Measurements from ENCODE around the gene CYBA. TPM values are rescaled to one million over a fixed set of nuclear protein-coding genes. Genes with fewer than 3 reads are reported as not detected.
A peak's percentile ranks its signal among the peaks of the same experiment; 100 is the strongest.

Gene CYBA
- total and polyA plus RNA-seq, 9 donors: 41.9 to 69.3 (median 50.4) TPM

- Histone ChIP-seq H3K4me1 (ENCODE audit: control insufficient read depth, insufficient read depth, low read length) (peaks cover 19% of the 10 kb centered on the region), H3K27ac (ENCODE audit: low read length) (no peak within 1 kb of the TSS), H3K9me3 (replicated peaks; ENCODE audit: control insufficient read depth, low read depth, low read length) (no peaks in the 10 kb centered on the region), H3K27me3 (ENCODE audit: control insufficient read depth, insufficient read depth, low read length) (peaks cover 73% of the 10 kb centered on the region), H3K4me3 (ENCODE audit: low read length) (no peak within 1 kb of the TSS), H3K36me3 (ENCODE audit: control insufficient read depth, insufficient read depth, low read length) (no peaks in the 10 kb centered on the region)
- DNase-seq: no peak
- 43% methylated on average over 24 of the region's 27 CpGs for WGBS (ENCODE audit: insufficient coverage)
Observed at GRCh38 chr16:88638323-88639230, 12.3 kb downstream of the CYBA start, which contains the start of gene IL17C. TSS of gene IL17C (plus strand) at chr16:88638572. CDS start at chr16:88638642, 70 bp downstream.

DNA sequence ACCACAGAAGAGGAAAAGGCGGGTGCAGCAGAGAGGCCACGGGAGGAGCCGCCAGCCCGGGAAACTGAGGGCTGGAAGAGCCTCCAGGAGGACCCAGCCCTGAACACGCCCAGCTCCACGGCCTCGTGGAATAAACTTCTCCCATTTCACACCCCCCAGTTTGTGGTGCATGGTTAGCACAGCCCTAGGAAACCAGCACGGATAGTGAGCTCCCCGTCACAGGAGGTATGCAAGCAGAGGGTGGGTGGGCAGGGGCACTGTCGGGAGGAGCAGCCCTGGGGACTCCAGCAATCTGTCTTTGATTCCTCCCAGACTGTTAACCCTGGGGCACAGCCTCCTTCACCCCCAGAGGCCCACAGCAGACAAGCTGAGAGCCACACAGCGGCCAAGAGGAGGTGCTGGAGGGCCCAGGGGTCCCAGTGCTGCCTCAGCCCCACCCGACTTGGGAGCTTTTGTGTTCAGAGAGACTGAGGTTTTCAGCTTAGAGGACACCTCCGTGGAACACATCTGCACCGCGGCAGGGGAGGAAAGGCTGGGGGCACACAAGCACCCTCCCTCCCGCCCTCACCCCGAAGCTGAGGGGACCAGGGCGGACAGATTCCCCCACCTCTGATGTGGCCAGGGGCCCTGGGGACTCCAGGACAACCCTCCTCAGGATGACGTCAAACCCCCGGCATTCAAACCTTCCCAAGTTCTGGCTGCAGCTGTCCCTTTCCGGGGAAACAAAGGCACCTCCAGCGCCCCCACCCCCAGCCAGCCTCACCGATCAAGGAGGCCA, 14.2 kb downstream of the CYBA start:
- Histone ChIP-seq H3K27me3 (ENCODE audit: control insufficient read depth, insufficient read depth, low read length) (peaks cover 72% of the 10 kb centered on the region), H3K4me1 (ENCODE audit: control insufficient read depth, insufficient read depth, low read length) (peaks cover 20% of the 10 kb centered on the region), H3K4me3 (ENCODE audit: low read length) (no peak overlapping the region), H3K27ac (ENCODE audit: low read length) (no peak overlapping the region), H3K9me3 (replicated peaks; ENCODE audit: control insufficient read depth, low read depth, low read length) (no peaks in the 10 kb centered on the region), H3K36me3 (ENCODE audit: control insufficient read depth, insufficient read depth, low read length) (peaks cover 15% of the 10 kb centered on the region)
- DNase-seq: no peak
- WGBS (ENCODE audit: insufficient coverage): 33% methylated on average over 11 of the region's 23 CpGs

GRCh38 chr16:88635671-88636319, 15.1 kb downstream of the CYBA start:
- peaks cover 20% of the 10 kb centered on the region for H3K4me1 ChIP-seq (ENCODE audit: control insufficient read depth, insufficient read depth, low read length)
- DNase-seq: no peak
- peaks cover 23% of the 10 kb centered on the region for H3K36me3 ChIP-seq (ENCODE audit: control insufficient read depth, insufficient read depth, low read length)
- no peak overlapping the region for H3K4me3 ChIP-seq (ENCODE audit: low read length)
- H3K27me3 ChIP-seq (ENCODE audit: control insufficient read depth, insufficient read depth, low read length): peaks cover 67% of the 10 kb centered on the region
- 85% methylated on average over 12 of the region's 17 CpGs for WGBS (ENCODE audit: insufficient coverage)
- no peaks in the 10 kb centered on the region for H3K9me3 ChIP-seq (replicated peaks; ENCODE audit: control insufficient read depth, low read depth, low read length)
- H3K27ac ChIP-seq (ENCODE audit: low read length): no peak overlapping the region

DNA sequence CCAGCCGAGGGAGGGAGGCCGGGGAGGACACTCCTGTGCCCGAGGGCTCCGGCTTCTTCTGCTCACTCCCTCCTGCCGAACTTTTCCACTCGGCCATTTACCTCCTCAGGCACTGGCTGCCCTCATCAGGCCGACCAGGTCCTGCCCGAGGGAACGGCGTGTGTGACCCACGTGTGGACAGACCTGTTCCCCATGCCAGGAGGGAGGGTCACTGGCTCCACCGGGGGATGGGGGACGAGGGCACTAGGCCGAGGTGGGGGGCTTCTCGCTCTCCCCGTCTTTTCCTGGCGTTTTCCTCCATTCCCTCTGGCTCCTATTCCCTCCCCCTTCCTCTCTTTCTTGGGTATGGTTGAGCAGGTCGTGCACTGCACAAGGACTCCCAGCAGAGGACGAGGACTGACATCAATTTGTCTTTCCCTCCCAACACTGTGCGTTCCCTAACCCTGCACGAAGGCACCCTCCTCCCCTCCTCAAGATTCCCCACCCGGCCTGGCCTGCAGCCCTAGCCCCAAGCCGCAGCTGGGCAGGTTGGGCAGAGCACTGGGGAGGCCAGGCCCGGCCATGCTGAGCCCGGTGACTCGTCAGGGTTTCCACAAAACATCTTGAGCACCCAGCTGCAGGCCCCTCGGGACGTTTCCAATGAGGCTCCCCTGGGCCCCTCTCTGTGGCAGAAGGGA, 15.7 kb downstream of the CYBA start:
- Histone ChIP-seq H3K36me3 (ENCODE audit: control insufficient read depth, insufficient read depth, low read length) (peaks cover 29% of the 10 kb centered on the region), H3K4me3 (ENCODE audit: low read length) (peak overlapping the region; percentile 13), H3K4me1 (ENCODE audit: control insufficient read depth, insufficient read depth, low read length) (peaks cover 19% of the 10 kb centered on the region), H3K27ac (ENCODE audit: low read length) (no peak overlapping the region), H3K9me3 (replicated peaks; ENCODE audit: control insufficient read depth, low read depth, low read length) (no peaks in the 10 kb centered on the region), H3K27me3 (ENCODE audit: control insufficient read depth, insufficient read depth, low read length) (peaks cover 60% of the 10 kb centered on the region)
- DNase-seq: peak; percentile 27
- WGBS (ENCODE audit: insufficient coverage): 46% methylated on average over 18 of the region's 28 CpGs

DNA sequence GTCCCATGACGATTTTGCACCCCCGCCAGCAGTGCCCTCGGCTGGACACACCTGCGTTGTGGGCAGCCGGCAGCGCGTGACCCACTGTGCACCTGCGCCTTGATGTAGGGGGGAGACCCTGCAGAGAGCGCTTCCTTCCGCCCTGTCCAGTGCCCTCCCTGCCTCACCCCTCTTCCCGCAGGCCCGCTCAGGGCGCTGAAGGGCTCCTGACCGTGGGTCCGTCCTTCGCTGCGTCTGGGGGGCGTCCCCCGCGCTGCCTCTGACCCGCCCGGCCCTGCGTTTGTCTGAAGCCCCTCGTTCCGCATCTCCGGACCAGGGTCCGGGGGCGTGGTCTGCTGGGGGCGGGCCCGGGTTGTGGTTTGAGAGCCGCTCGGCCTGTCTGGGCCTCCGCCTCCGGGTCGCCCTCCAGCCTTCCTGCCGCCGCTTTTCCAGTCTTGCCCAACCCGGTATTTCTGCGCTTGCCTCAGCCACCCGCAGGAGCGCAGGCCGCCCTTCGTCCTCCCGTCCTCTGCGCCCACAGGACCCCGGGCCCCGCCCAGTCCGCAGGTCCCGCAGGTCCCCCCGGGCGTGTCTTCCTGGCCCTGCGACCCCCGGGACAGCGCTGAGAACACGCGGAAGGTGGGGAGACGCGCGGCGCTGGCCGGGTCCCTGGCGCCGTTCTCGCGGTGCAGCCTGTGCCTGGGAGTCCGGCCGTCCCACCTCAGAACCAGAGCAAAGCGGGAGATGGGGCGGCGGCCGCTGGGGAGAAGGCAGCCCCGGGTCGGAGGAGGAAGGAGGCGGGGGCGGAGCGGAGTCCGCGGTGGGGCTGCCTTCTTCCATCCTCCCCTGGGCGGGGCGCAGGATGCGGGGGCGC, 16.5 kb downstream of the CYBA start:
- no peak overlapping the region for H3K27ac ChIP-seq (ENCODE audit: low read length)
- 9% methylated on average over 80 of the region's 82 CpGs for WGBS (ENCODE audit: insufficient coverage)
- peaks cover 53% of the 10 kb centered on the region for H3K27me3 ChIP-seq (ENCODE audit: control insufficient read depth, insufficient read depth, low read length)

DNA sequence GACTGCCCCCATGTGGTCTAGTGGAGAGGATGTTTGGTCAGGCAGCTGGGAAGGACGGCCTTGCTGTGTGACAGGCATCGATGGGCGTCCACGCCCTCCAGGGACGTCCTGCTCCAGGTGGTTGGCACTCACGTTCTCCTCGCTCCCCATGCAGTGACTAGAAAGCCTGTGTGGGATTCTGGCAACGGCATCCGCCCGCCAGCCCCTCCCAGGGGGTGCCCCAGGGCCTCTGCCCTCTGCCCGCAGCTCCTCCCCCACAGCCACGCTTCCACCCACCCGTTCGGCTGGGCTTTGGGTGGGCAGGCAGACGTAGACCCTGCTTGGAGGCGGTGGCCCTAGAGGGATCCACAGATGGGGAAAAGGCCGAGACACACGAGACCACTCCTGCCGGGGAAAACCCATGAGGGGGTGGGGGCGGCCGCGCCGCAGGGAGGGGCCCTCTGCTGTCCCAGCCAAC, 17.1 kb downstream of the CYBA start:
- Histone ChIP-seq H3K27ac (ENCODE audit: low read length) (no peak overlapping the region), H3K9me3 (replicated peaks; ENCODE audit: control insufficient read depth, low read depth, low read length) (no peaks in the 10 kb centered on the region), H3K27me3 (ENCODE audit: control insufficient read depth, insufficient read depth, low read length) (peaks cover 46% of the 10 kb centered on the region), H3K4me3 (ENCODE audit: low read length) (no peak overlapping the region), H3K36me3 (ENCODE audit: control insufficient read depth, insufficient read depth, low read length) (peaks cover 36% of the 10 kb centered on the region), H3K4me1 (ENCODE audit: control insufficient read depth, insufficient read depth, low read length) (peaks cover 14% of the 10 kb centered on the region)
- no peak for DNase-seq
- 42% methylated on average over 21 of the region's 23 CpGs for WGBS (ENCODE audit: insufficient coverage)

More for the DNA sequence above, 16.5 kb downstream of the CYBA start:
- Histone ChIP-seq H3K9me3 (replicated peaks; ENCODE audit: control insufficient read depth, low read depth, low read length) (no peaks in the 10 kb centered on the region), H3K36me3 (ENCODE audit: control insufficient read depth, insufficient read depth, low read length) (peaks cover 35% of the 10 kb centered on the region), H3K4me3 (ENCODE audit: low read length) (peak overlapping the region; percentile 13), H3K4me1 (ENCODE audit: control insufficient read depth, insufficient read depth, low read length) (peaks cover 14% of the 10 kb centered on the region)
- DNase-seq: no peak

- 85% methylated on average over 9 of the region's 11 CpGs for WGBS (ENCODE audit: insufficient coverage)
- no peak for DNase-seq
- Histone ChIP-seq H3K9me3 (replicated peaks; ENCODE audit: control insufficient read depth, low read depth, low read length) (no peaks in the 10 kb centered on the region), H3K27ac (ENCODE audit: low read length) (no peak overlapping the region), H3K27me3 (ENCODE audit: control insufficient read depth, insufficient read depth, low read length) (peaks cover 35% of the 10 kb centered on the region), H3K4me1 (ENCODE audit: control insufficient read depth, insufficient read depth, low read length) (peaks cover 14% of the 10 kb centered on the region), H3K4me3 (ENCODE audit: low read length) (no peak overlapping the region), H3K36me3 (ENCODE audit: control insufficient read depth, insufficient read depth, low read length) (peaks cover 48% of the 10 kb centered on the region)
Observed at GRCh38 chr16:88632587-88632930, 18.3 kb downstream of the CYBA start.

- DNase-seq: no peak
- peaks cover 14% of the 10 kb centered on the region for H3K4me1 ChIP-seq (ENCODE audit: control insufficient read depth, insufficient read depth, low read length)
- H3K27ac ChIP-seq (ENCODE audit: low read length): no peak overlapping the region
- peaks cover 53% of the 10 kb centered on the region for H3K36me3 ChIP-seq (ENCODE audit: control insufficient read depth, insufficient read depth, low read length)
- WGBS (ENCODE audit: insufficient coverage): 87% methylated on average over 25 of the region's 30 CpGs
- H3K4me3 ChIP-seq (ENCODE audit: low read length): no peak overlapping the region
- peaks cover 32% of the 10 kb centered on the region for H3K27me3 ChIP-seq (ENCODE audit: control insufficient read depth, insufficient read depth, low read length)
- no peaks in the 10 kb centered on the region for H3K9me3 ChIP-seq (replicated peaks; ENCODE audit: control insufficient read depth, low read depth, low read length)
Observed at GRCh38 chr16:88631920-88632586, 18.8 kb downstream of the CYBA start.
